BJ (cell line): ENCODE results near the gene GUCY2F. TPM values are rescaled to one million over a fixed set of nuclear protein-coding genes. Genes with fewer than 3 reads are reported as not detected.

ENCODE experiments used
- CTCF ChIA-PET: fragments of 350-600 bp; formaldehyde crosslinking; extraction: SDS; loops from one replicate; lab custom pipeline; 2021; ENCODE audit warnings: antibody characterized with exemption, inconsistent platforms; lab: Yijun Ruan, JAX
- POLR2A ChIA-PET: fragments of 300-600 bp; sonication (Branson Sonifier 250); formaldehyde crosslinking; extraction: SDS; loops from one replicate; lab custom pipeline; 2021; ENCODE audit warnings: antibody characterized with exemption; lab: Charles Lee
- DNase-seq: peaks from one replicate; pipeline ENCODE4 v3.0.0-alpha.2; 2011; ENCODE audit warnings: low read depth
- H3K27me3 ChIP-seq: 2 replicates; pipeline ENCODE4 v1.6.0; 2011; ENCODE audit warnings: low read length; ENCODE audit not compliant: control insufficient read depth, insufficient read depth
- H3K36me3 ChIP-seq: 2 replicates; pipeline ENCODE4 v1.5.1; 2011; ENCODE audit warnings: low read length; ENCODE audit not compliant: control insufficient read depth, insufficient read depth
- H3K4me3 ChIP-seq: 2 replicates; pipeline ENCODE4 v1.5.1; 2011; ENCODE audit warnings: low read depth, mild to moderate bottlenecking, control low read depth, low read length
- polyA plus RNA-seq: library from polyadenylated mRNA; depleted of rRNA; stranded (reverse); fragments of >200 nt; gene quantifications from 2 replicates; pipeline ENCODE4 v1.2.3, GENCODE V29; 2011
- TF ChIP-seq, protein P1 (sequence below): IDR thresholded peaks from 2 replicates; pipeline ENCODE4 v1.5.1; 2011; ENCODE audit warnings: low read depth, mild to moderate bottlenecking, control low read depth, inconsistent platforms, low read length, moderate library complexity; ENCODE audit not compliant: insufficient read depth

The GUCY2F gene
- polyA plus RNA-seq, 1 experiment = not detected

- no peaks in the 10 kb centered on the region for H3K27me3 ChIP-seq
- CTCF ChIA-PET = no interaction called here
Observed at GRCh38 chrX:109441266-109441665, 40.6 kb downstream of the GUCY2F start.

GRCh38 chrX:109440475-109440874 lies 41.4 kb downstream of the GUCY2F start:
- TF ChIP-seq, protein P1, sequence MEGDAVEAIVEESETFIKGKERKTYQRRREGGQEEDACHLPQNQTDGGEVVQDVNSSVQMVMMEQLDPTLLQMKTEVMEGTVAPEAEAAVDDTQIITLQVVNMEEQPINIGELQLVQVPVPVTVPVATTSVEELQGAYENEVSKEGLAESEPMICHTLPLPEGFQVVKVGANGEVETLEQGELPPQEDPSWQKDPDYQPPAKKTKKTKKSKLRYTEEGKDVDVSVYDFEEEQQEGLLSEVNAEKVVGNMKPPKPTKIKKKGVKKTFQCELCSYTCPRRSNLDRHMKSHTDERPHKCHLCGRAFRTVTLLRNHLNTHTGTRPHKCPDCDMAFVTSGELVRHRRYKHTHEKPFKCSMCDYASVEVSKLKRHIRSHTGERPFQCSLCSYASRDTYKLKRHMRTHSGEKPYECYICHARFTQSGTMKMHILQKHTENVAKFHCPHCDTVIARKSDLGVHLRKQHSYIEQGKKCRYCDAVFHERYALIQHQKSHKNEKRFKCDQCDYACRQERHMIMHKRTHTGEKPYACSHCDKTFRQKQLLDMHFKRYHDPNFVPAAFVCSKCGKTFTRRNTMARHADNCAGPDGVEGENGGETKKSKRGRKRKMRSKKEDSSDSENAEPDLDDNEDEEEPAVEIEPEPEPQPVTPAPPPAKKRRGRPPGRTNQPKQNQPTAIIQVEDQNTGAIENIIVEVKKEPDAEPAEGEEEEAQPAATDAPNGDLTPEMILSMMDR = no peak
- Histone ChIP-seq H3K27me3 (no peaks in the 10 kb centered on the region), H3K36me3 (no peaks in the 10 kb centered on the region), H3K4me3 (no peak overlapping the region)
- ChIA-PET CTCF (no interaction called here), POLR2A (no interaction called here)
- DNase-seq = no peak

More at GRCh38 chrX:109441266-109441665, 40.6 kb downstream of the GUCY2F start:
- TF ChIP-seq, protein P1 = no peak
- Histone ChIP-seq H3K4me3 (no peak overlapping the region), H3K36me3 (no peaks in the 10 kb centered on the region)
- DNase-seq = no peak
- POLR2A ChIA-PET = no interaction called here

- no peak overlapping the region for H3K4me3 ChIP-seq
- no peaks in the 10 kb centered on the region for H3K27me3 ChIP-seq
- POLR2A ChIA-PET = no interaction called here
- no peak for DNase-seq
- TF ChIP-seq, protein P1 = no peak
- no peaks in the 10 kb centered on the region for H3K36me3 ChIP-seq
- CTCF ChIA-PET = no interaction called here
Observed at GRCh38 chrX:109409181-109409580, 72.7 kb downstream of the GUCY2F start.

DNA sequence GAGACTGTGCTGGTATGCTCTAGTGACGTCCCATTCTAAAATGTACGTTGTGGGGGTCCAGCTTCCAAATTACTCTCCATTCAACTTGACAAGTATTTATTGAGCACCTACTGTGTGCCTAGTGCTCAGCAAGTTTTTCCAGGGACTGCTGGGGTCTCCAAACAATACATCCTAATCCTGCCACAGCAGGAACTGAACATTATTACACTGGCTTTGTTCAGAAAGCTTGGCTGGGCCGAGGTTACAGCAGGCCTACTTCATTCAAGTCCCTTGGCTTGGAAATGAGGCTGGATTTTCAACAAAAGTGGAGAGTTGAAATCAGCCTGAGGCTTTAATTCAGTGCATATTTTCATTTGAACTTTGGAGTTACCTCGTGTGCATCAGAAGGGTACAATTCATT lies 78.0 kb downstream of the GUCY2F start:
- Histone ChIP-seq H3K27me3 (no peaks in the 10 kb centered on the region), H3K36me3 (no peaks in the 10 kb centered on the region), H3K4me3 (no peak overlapping the region)
- TF ChIP-seq, protein P1 = no peak
- ChIA-PET CTCF (no interaction called here), POLR2A (no interaction called here)
- no peak for DNase-seq

DNA sequence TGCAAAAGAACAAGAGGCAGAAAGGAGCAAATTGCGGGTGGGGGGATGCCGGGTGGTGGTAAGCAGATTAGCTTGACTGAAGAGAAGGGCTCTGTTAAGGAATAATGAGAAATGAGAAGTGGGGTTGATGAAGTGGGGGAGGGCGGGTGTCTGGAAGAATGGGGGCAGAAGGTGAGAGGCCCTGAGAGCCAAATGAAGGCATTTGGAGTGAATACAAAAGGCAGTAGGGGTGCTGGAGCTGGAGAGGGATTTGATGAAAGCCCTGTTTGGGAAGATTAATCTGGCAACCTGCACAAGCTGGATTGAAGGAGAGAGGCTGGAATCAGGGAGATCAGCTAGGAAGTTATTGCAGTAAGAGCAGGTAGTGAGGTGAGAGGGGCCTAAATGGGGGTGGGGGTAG lies 82.1 kb downstream of the GUCY2F start:
- no peak for DNase-seq
- Histone ChIP-seq H3K36me3 (no peaks in the 10 kb centered on the region), H3K27me3 (no peaks in the 10 kb centered on the region), H3K4me3 (no peak overlapping the region)
- POLR2A ChIA-PET = no interaction called here
- CTCF ChIA-PET = no interaction called here
- TF ChIP-seq, protein P1 = no peak
